HTERT RPE-1 (cell line): Measurements from ENCODE around the gene DMRTB1.

Source experiments
- in situ Hi-C: fragments of 300-500 bp; cut with MboI; formaldehyde crosslinking; loops from 4 replicates; pipeline ENCODE4 v1.14.3; 2020; ENCODE audit warnings: low sequenced_read_pairs

The DMRTB1 gene

DNA sequence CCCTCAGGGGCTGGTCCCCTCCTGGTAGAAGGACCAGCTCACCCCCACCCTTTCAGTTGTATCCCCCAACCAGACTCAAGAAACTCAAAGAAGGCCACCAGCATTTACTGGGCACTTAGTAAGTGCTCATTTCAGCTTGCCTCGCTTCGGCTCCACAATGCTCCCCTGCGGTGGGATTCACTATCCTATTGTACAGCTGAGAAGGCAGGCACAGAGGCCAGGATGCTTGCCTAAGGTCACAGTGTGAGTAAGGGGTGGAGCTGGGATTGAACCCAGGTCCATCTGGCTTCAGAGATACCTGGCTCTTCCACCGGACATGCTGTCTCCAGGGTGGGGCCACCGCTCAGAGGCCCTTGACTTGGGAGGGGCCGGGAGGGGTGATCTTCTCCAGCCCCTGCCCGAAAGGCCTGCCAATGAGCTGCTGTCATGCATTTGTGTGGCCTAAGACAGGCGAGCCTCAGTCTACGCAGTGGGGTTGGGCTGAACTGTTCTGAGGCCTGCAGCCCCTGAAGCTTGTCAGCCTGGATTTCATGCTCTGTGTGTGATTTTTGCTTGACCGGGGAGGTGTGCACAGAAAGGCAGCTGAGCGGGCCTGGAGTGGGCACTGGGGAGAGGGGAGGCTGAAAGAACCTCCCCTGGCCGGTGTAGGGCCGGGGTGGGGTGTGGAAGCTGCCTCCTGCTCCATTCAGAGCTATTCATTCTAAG is 48.1 kb downstream of the DMRTB1 start:
- in situ Hi-C loops, result no loop called here

DNA sequence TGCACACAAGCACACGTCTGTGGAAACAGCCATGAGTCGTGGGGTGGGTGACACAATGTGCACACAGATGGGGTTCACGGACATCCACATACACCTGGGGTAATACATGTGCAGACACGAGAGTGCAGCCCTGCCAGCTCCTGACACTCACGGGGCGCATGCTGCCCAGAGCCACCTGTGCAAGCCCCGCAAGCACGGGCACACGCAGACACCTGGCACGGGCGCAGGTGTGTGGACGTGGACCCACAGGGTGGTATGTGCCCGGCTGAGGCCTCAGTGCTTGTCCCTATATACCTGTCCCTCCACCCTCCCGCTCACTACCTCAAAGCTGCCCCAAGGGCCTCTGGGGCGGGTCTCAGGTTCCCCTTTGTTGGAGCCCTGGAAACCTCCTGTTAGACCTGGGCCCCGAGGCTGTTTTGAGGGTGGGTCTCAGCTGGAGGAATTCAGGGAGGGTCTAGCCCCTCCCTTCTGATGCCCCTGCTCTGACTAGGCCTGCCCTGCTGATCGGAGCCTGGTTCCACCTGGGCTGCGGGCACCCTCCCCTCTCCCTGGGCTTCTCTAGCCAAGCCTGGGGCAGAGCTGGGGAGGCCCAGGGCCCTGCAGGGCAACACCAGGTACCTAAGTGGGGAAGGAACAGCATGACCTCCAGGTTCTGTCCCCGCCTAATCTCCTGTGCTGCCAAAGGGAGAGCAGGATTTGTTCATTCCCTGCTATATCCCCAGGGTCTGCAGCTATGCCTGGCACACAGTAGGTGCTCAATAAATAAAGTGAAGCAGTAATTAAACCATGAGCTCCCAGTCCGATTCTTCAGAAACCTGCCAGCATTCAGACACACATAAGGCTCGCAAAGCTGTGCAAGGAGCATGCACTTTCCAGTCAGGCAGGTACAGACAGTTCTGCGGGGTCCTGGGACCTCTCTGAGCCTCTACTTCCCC is 49.1 kb downstream of the DMRTB1 start:
- in situ Hi-C loops, result no loop called here

DNA sequence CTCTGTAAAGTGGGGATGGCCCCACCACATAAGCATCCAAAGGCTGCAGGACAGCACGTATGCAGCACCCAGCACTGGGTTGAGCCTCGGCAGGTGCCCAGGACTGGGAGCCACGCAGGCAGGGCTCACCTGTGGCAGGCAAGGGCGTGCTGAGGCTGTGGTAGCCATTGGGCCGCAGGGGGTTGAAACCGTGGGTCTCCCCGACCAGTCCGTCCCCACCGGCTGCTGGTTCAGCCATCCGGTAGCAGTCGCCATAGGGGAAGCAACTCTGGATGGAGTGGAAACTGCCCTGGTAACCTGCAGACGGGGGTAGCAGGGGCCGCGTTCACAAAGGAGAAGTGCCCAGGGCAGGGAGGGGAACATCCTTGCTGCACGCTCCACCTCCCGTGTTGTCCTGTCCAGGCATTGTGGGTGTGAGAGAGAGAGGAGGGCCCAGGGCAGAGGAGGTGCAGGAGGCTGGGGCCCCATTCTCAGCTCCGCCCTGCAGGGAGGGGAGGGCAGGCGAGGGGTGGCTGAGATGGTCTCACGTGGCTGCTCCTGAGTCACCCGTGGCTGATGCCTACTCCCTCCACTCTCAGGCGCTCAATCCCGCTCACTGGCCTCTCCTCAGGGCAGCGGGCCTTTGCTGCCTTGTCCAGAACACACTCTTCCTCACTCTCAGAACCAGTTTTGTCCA is 49.9 kb downstream of the DMRTB1 start:
- in situ Hi-C loops, result no loop called here

DNA sequence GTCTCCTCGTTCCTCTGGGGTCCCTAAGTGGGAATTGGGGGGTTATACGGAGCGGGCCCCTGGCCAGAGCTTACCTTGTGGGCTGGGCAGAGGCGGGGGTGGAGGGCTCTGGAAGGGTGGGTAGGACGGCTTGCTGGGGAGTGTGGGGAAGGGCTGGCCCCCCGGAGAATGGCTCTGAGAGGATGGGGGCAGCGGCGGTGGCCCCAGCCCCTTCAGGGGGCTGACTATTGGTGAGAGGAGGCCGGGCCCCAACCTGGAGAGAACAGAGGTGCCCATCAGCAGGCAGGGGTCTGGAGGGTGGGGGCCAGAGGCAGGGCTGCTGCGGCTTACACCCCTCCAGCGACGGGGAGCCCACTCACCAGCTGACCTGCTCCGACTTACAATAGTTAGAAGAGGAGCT is 50.6 kb downstream of the DMRTB1 start:
- in situ Hi-C loops, result no loop called here

DNA sequence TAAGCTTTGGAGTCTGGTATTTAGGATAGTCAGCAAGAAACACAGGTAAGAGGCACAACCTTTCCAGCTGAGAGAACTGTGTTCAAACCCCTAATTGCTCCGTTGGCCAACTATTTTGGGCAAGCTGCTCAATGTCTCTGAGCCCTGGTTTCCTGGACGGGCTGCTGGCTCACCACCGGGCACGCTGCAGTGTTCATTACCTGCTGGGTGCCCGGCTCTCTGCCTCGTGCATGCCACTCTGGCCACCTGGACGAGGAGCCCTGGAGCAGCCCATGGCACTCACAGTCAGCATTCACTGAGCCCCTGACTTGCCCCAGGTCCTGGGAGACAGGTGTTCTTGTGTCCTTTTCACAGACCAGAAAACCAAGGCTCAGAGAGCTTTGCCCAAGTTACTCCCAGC is 51.0 kb downstream of the DMRTB1 start:
- in situ Hi-C loops, result no loop called here

DNA sequence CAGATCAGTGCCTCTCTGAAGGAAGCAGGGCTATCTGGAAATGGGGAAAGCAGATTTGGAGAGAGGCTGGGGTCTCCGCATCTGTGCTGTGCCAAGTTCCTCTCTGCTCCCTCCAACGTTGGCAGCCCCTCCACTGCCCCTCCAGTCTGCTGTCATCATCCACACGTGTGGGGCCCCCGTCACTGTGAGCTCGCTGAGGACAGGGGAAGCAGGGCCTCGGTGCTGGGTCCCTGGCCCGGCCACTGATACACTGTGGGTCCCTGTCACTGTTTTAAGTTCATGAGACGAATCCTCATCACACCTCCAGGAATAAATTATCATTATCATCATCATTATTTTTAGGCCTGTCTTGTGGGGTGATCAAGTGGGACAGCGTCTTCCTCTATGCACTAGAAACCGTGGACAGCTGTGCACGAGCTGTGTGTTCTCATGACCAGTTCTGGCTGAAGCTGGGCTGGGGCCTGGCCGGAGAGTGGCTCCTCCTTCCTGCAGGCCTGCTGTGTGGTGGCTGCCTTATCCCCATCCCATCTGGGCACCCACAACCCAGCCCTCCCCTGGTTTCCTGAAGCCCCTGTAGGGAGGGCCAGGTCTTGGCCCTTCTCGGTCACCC is 52.2 kb downstream of the DMRTB1 start:
- in situ Hi-C loops, result no loop called here

DNA sequence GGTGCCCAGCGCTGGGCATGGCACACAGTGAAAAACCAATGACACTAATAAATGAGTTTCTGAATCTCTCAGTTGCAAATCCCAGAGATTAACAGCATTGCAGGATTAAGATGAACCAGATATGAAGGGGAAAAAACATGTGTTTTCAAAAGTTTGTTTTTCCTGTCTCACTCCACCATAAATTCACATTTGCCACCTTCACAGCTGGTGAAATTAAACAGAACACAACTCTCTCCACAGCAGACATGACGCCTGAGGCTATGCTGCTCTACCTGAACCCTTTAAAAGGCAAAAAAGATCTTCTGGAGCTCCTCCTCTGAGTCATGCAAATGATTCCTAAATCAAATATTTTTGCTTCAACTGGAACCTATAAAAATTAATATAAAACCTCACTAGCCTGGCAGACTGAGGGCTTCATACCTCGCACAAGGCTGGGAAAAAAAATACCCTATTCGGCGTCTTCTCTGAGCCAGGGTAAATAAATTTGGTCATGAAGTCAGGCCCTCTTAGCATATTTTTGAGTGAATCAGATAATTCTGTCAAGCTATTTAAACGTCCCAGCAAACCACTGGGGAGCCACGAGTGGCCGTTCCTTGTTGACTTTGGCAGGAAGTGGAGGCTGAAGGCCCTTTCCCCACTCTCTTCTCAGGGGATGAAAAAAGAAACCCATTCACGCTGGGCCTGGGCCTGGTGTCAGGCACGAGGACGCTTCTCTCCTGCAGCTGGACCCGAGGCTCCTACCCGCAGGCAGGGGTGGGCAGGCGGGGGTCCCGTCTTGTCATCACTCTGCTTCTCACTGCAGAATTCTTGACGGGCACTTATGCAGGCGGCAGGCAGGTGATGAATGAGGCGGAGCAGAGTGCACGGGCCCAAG is 53.0 kb downstream of the DMRTB1 start:
- in situ Hi-C loops, result no loop called here

DNA sequence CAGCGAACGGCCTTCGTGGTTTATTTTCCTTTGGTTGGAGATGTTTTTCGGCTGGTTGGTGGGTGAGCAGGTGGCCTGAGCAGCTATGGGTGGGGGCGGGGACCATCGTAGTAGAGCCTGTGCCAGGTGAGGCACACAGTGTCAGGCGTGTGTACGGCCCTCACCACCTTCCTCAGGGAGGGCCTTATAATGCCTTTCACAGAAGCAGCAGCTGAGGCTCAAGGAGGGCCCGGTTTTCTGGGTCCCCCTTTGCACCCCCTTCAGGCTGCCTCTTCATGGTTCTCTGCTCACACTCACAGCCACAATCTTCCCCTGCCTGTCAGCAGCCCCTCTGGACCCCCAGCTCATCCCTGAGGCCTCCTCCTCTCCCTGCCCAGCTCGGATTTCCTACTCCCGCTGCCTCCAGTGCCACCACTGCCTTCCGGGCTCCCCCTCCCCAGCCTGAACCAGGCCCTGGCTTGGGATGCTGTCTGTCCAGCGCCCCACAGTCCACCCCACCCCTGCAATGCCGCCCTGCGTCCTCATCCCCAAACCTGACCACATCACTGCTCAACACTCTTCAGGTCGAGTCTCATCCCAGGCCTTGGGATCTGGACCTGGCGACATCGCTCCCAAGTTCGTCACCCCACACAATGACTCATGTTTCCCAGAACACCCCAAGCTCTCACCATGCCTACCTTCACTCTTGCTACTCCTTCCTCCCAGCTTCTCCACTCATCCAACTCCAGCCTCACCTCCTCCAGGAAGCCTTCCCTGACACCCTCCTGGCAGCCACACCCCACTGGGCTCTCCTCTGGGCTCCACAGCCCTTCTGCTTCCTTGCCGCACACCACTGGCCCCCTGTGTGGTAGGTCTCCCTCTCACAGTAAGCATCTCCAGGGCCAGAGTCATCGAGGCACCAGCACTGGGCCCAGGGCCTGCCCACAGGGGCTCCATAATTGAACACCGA is 53.9 kb downstream of the DMRTB1 start:
- in situ Hi-C loops, result no loop called here

DNA sequence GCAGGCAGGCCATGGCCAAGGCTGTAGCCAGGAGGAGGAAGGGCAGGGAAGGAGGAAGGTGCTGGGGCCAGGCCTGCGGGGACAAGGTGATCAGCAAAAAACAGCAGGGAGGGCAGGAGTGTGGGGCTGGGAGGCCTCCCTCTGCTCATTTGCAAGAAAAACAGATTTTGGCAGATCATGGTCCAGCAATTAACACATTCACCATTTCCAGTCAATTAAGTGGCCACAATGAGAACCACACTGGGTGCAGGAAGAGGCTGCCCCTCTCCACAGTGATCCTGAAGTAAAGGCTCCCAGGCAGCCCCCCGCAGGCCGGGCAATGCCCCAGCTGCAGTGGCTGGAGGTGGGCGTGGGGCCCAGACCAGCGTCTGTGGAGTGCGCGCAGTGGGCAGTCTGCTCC is 54.6 kb downstream of the DMRTB1 start:
- in situ Hi-C loops, result no loop called here

DNA sequence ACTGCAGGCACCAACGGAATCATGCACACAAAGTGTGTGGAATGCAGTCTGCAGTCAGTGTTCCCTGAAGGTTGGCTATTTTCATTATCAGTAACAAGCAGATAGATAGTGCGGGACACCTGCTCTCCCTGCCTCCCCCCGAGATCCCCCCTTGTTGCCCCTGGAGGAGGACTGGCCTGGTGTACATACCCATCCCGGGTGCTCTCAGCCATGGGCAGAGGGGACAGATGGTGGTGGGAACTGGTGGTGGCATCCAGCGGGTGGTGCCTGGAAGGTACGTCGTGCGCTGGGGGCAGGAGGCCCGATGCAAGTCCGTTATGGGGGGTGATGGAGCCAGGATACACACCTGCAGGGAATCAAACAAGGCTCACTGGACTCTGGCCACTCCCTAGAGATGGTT is 55.2 kb downstream of the DMRTB1 start:
- in situ Hi-C loops, result no loop called here

DNA sequence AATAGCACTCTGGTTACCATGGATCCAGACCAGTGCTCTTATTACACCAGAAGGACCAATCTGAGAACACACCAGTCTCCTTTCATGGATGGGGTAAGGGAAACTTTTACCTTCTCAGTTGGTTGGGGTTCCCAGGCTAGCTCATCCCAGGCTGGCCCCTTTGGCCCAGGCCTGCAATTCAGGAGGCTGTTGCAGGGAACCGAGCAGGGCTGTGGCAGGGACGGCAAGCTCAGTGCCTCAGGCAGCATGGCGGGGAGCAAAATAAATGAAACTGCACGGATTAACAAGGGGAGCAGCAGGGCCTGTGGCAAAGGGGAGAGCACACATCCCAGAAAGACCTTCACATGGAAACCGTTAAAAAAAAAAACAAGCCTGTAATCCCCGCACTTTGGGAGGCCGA is 57.0 kb downstream of the DMRTB1 start:
- in situ Hi-C loops, result no loop called here
